Cardiac septum (tissue), 1 donor: ENCODE measurements around the gene PADI2. TPM values are rescaled to one million over a fixed set of nuclear protein-coding genes. Genes with fewer than 3 reads are reported as not detected.

Source experiments
- DNase-seq: peaks from one replicate; pipeline ENCODE4 v3.0.0-alpha.2; 2020; ENCODE audit warnings: low spot score
- intact Hi-C: fragments of 100-400 bp; cut with DNase I; formaldehyde crosslinking; loops from one replicate; pipeline ENCODE4 v1.14.0; 2022
- total RNA-seq: library from RNA; stranded (reverse); fragmentation: NEBNext Ultra II Directional; extraction: Animal tissue kit (Norgen Biotek cat#: 25700); gene quantifications from one replicate; pipeline ENCODE4 v1.2.1, GENCODE V29; 2021
- donor health status: DM: no; HTN: no; CAD: no.

The PADI2 gene
- total RNA-seq, 1 donor from 2014 or later: 1.3 TPM

GRCh38 chr1:17141441-17142197, 22.4 kb upstream of the PADI2 start:
- intact Hi-C loops: no loop called here
- DNase-seq: no peak

DNA sequence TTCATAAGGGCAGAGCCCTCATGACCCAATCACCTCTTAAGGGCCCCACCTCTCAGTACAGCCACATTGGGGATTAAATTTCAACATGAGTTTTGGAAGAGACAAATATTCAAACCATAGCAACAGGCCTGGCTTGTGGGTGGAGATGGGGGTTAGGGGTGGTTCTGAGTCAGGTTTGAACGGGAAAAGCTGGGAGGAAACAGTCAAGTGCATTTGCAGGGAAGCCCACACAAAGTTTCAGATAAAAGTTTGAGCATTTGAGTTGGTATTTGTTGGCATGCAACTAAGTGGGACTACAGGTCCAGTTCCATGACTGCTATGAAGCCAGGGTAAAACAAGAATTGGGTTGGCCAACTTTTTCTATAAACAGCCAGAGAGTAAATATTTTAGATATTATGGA, 21.0 kb upstream of the PADI2 start:
- DNase-seq: no peak
- intact Hi-C loops: no loop called here

DNA sequence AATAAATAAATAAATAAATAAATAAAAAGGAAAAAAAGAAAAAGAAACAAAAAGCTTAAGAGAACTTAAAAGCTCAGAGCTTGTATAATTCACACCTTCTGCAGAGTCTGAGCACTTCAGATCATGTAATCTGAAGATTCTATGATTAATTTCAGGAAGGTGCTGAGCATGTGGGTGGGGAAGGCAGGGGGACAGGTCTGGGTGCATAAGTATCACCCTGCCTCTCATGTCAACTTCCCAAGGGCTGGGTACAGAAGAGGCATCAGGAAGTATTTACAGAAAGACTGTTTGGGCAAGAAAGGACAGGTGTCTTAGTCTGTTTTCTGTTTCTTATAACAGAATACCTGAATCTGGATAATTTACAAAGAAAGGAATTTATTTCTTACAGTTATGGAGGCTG, 20.4 kb upstream of the PADI2 start:
- no peak for DNase-seq
- intact Hi-C loops: no loop called here

- intact Hi-C loops: no loop called here
- no peak for DNase-seq
Measured at GRCh38 chr1:17137441-17137840, 18.2 kb upstream of the PADI2 start.

GRCh38 chr1:17136936-17137335, 17.7 kb upstream of the PADI2 start:
- no peak for DNase-seq
- intact Hi-C loops: no loop called here

DNA sequence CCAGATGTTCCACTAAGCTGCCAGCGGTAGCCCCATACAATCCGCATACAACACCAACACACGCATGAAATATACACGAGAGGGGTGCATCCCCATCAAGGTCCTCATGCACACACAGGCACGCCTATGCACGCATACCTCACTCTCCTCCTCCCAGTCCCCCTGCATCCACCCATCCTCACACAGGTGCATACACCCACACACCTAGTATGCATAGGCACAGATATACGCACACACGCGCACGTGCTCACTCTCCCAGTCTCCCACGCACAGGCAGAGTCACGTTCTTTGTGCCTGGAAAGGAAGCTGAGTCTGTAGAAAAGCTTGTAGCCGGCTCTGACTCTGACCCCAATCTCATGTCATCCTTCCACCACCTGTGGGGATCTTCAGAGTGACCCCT, 16.9 kb upstream of the PADI2 start:
- intact Hi-C loops: no loop called here
- no peak for DNase-seq

GRCh38 chr1:17135530-17135929, 16.3 kb upstream of the PADI2 start:
- no peak for DNase-seq
- intact Hi-C loops: no loop called here

GRCh38 chr1:17134724-17135123, 15.5 kb upstream of the PADI2 start:
- intact Hi-C loops: no loop called here
- DNase-seq: no peak

DNA sequence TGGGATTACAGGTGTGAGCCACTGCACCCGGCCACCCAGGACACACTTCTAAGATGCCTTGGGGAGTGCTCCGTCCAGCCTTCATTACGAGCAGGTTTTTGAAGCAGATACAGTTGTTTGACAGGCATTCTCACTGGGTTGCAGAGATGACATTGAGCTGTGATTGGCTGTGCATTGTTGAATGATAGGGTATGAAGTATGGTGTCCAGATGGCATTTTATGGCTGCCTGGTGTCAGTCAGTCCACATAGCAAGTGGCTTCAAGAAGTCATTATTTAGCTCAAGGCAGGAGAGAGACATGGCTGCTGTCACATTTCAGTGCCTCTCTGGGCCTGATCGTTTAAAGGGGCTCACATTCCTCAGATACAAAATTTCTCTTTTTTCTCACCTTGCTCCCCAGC, 14.8 kb upstream of the PADI2 start:
- intact Hi-C loops: no loop called here
- DNase-seq: no peak

- DNase-seq: no peak
- intact Hi-C loops: no loop called here
Measured at GRCh38 chr1:17130138-17130635, 10.9 kb upstream of the PADI2 start.

DNA sequence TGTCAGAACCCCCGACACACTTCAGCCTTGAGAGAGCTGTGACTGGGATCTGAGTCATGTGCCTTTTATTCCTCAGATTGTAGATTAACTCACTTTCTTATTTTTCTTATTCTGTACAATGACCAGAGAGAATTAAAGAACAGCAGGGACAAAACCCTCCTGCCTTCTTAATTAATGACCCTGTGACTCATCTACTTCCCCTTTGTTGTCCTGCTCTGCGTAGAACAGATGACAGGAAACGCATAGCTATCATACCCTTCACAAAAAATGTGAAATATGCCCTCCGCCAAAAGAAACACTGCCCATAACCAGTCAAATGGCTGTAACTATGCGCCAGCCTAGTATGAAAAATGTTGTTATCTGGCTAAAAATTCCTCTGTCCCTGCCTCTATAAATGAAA, 9.1 kb upstream of the PADI2 start:
- DNase-seq: no peak
- intact Hi-C loops: loop anchor here (5.0 kb wide), 2 partner anchors 209 to 279 kb away; no protein-coding TSS in a partner anchor

DNA sequence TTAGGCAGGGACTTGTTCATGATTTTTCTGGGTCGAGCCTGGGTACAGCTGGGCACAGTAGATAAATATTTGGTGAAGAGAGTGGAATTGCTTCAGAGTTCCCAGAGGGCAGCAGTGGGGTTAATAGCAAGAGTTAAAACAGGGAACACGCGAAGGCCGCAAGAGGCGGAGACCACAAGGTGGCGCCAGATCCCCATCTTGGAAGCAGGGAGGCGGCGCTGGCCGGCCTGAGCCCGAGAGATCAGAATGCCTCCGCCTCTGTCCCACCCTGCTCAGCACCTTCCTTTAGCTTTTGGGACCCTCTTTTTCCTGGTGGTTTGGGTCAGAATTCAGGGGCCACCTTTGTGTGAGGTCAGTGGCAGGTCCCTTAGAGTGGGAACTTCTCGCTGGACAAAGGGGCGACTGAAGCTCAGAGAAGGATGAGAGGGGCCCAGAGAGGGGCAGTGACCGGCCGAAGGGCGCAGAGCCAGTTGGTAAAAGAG, 6.5 kb upstream of the PADI2 start:
- intact Hi-C loops: loop anchor here (1.0 to 5.0 kb wide), 3 partner anchors 112 to 282 kb away; no protein-coding TSS in a partner anchor
- DNase-seq: peak; percentile 95

DNA sequence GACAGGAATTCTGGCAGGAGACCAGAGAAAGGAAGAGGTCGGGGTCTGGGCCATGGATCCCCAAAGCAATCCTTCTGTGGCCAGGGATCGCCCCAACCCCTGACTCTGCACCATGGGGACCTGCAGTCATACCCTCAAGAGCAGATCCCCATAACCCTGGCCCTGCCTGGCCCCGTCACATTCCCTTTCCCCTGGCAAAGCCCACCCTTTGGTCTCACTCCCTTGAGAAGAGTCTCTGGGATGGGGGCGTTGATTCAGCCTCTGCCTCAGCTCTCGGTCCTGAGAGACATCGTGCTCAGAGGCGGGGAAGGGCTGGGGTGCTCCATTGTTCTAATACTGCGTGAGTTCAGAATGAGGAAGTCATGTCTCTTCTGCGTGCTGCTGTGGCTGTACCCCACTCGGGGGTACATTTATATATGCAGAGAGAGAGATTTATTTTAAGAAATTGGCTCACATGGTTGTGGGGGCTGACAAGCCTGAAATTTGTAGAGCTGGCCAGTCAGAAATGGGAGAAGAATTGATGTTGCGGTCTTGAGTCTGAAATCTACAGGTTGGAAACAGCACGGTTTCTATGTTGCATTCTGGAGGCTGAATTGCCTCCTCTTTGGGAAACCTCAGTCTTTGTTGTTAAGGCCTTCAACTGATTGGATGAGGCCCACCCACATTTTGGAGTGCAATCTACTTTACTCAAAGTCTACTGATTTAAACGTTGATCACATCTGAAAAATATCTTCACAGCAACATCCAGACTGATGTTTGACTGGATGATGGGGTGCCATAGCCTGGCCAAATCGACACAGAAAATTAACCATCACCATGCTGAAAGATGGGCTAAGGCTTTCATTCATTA, 4.2 kb upstream of the PADI2 start:
- peak; percentile 53 for DNase-seq
- intact Hi-C loops: loop anchor here (5.0 kb wide), 1 partner anchor 61 kb away; no protein-coding TSS in a partner anchor

DNA sequence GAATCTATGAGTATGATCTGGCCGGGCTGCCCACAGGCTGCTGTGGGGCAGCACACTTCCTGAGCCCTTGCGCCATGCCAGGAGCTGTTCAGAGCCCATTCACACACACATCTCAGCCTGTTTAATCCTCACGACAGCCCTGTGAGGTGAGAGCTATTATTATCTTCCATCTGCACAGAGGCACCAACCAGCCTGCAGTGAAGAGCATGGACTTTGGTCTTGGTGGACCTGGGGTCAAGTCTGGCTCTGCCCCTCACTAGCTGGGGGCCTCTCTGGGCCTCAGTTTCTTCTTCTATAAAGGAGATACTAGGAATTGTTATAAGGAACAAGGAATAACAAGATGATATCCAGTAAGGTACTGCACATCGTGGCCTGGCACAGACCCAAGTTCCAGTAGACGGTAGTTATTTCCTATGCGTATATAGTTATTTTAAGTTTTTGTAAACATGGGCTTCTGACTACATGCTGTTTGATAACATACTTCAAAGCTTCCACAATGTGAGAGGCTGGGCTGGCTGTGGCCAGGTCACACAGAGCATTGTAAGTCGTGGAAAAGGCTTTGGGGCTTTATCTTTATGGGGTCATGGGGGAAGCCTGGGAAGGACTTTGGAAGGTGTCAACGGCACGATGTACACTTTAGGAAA, 3.4 kb upstream of the PADI2 start:
- intact Hi-C loops: loop anchor here (5.0 kb wide), 1 partner anchor 60 kb away; no protein-coding TSS in a partner anchor
- peak; percentile 73 for DNase-seq

DNA sequence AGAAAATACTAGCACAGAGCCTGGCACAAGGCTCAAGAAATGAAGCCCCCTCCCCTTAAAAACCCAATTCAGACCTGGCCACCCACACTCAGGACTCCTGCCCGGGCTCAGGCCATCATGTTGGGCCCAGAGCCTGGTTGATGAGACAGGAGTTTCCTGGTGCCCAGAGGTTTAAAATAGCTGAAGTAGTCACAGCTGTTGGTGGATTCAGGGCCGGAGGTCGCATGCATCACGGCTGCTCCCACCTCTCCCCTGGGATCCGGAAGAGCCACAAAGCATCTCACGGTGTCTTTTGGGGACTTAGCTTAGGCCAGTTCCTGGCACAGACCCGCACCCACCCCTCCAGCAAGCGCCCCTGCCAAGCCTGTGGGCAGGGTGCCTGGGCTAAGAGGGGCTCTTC, 2.6 kb upstream of the PADI2 start:
- intact Hi-C loops: loop anchor here (5.0 kb wide), 1 partner anchor 60 kb away; no protein-coding TSS in a partner anchor

GRCh38 chr1:17120962-17121837, 1.9 kb upstream of the PADI2 start:
- DNase-seq: peak; percentile 71
- intact Hi-C loops: loop anchor here (5.0 kb wide), 1 partner anchor 59 kb away; no protein-coding TSS in a partner anchor

More for the DNA sequence above, 2.6 kb upstream of the PADI2 start:
- DNase-seq: no peak

DNA sequence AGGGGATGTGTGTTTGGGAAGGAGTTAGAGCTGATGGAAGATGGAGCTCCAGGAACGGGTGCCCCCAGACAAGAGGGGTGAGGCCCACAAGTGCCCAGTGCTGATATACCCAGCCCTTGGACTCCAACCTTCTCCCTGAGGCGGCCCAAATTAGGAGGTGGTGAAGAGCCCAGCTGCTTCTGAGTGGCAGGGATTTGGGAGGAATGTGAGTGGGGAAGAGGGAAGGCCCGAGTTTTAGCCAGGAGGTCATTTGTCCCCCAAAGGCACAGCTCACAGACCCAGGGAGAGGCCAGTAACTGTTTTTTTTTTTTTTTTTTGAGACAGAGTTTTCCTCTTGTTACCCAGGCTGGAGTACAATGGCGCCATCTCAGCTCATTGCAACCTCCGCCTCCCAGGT, 1.2 kb upstream of the PADI2 start:
- intact Hi-C loops: loop anchor here (5.0 kb wide), 1 partner anchor 58 kb away; no protein-coding TSS in a partner anchor

GRCh38 chr1:17119773-17120480, 676 bp upstream of the PADI2 start:
- peak; percentile 82 for DNase-seq
- intact Hi-C loops: loop anchor here (5.0 kb wide), 1 partner anchor 58 kb away; no protein-coding TSS in a partner anchor

More for the DNA sequence above, 1.2 kb upstream of the PADI2 start:
- DNase-seq: no peak
